ENCODE measurements around the gene LPP. TPM values are rescaled to one million over a fixed set of nuclear protein-coding genes. Genes with fewer than 3 reads are reported as not detected.
"Not testable (repeated sequence)": the region's sequence is repeated elsewhere in the genome, so short reads cannot be mapped to it uniquely, and the experiment has no call there.

The LPP gene
- polyA plus RNA-seq, 1 donor (not counting 4 experiments of a cell fraction or from before 2014, with no cell fraction given), result 16.0 TPM

GRCh38 chr3:188701485-188701969 lies 547.6 kb downstream of the LPP start:
- Histone ChIP-seq H3K9me3 (ENCODE audit: control insufficient read depth, low read depth, low read length) (no peaks in the 10 kb centered on the region), H3K79me2 (ENCODE audit: control insufficient read depth, insufficient read depth, low read length) (no peaks in the 10 kb centered on the region), H3K4me2 (ENCODE audit: control insufficient read depth, extremely low read depth, insufficient read depth, low read depth, low read length) (no peak overlapping the region), H3K9ac (ENCODE audit: control insufficient read depth, extremely low read depth, insufficient read depth, low read length) (no peak overlapping the region), H3K4me3 (ENCODE audit: control insufficient read depth in 2 of 3, extremely low read depth in 1 of 3, insufficient read depth in 2 of 3, low read depth in 1 of 3, low read length in 3 of 3) (no peak overlapping the region), H2AFZ (ENCODE audit: control insufficient read depth, low read length) (no peak overlapping the region), H3K27ac (ENCODE audit: control insufficient read depth, insufficient read depth, low read length) (no peak overlapping the region), H3K4me1 (ENCODE audit: control insufficient read depth, extremely low read depth, insufficient read depth, low read length) (no peaks in the 10 kb centered on the region), H4K20me1 (ENCODE audit: control insufficient read depth, extremely low read depth, insufficient read depth, low read length) (no peaks in the 10 kb centered on the region), H3K9me1 (ENCODE audit: control insufficient read depth, extremely low read depth, insufficient read depth, low read length) (no peaks in the 10 kb centered on the region), H3K27me3 (ENCODE audit: control insufficient read depth, extremely low read depth, insufficient read depth, low read length) (no peaks in the 10 kb centered on the region), H3K36me3 (ENCODE audit: control insufficient read depth in 2 of 2, extremely low read depth in 1 of 2, insufficient read depth in 2 of 2, low read length in 2 of 2) (no peaks in the 10 kb centered on the region)
- FAIRE-seq (no peak), DNase-seq (ENCODE audit: low read depth, low spot score) (no peak)
- dilution Hi-C loops (cut with MboI; ENCODE audit: extremely low pct_ligation_motif_present, low sequenced_read_pairs), result no loop called here
- TF ChIP-seq EZH2 (IDR thresholded peaks at IDR 0.05; ENCODE audit: low read length), result no peak
- TF ChIP-seq CTCF (optimal IDR thresholded peaks at IDR 0.05 in 1 of 3, IDR thresholded peaks at IDR 0.05 in 1 of 3, conservative IDR thresholded peaks at IDR 0.05 in 1 of 3; ENCODE audit: extremely low read depth in 1 of 3, insufficient read depth in 2 of 3, low read length in 3 of 3), result no peak

GRCh38 chr3:188702028-188702427 lies 548.1 kb downstream of the LPP start:
- H3K9ac ChIP-seq (ENCODE audit: control insufficient read depth, extremely low read depth, insufficient read depth, low read length); H3K9me3 ChIP-seq (ENCODE audit: control insufficient read depth, low read depth, low read length); H3K36me3 ChIP-seq (ENCODE audit: control insufficient read depth in 2 of 2, extremely low read depth in 1 of 2, insufficient read depth in 2 of 2, low read length in 2 of 2); H3K4me1 ChIP-seq (ENCODE audit: control insufficient read depth, extremely low read depth, insufficient read depth, low read length); H4K20me1 ChIP-seq (ENCODE audit: control insufficient read depth, extremely low read depth, insufficient read depth, low read length); H3K27me3 ChIP-seq (ENCODE audit: control insufficient read depth, extremely low read depth, insufficient read depth, low read length); H3K4me3 ChIP-seq (ENCODE audit: control insufficient read depth in 2 of 3, extremely low read depth in 1 of 3, insufficient read depth in 2 of 3, low read depth in 1 of 3, low read length in 3 of 3); DNase-seq (ENCODE audit: low read depth, low spot score); H2AFZ ChIP-seq (ENCODE audit: control insufficient read depth, low read length); H3K4me2 ChIP-seq (ENCODE audit: control insufficient read depth, extremely low read depth, insufficient read depth, low read depth, low read length); FAIRE-seq; H3K9me1 ChIP-seq (ENCODE audit: control insufficient read depth, extremely low read depth, insufficient read depth, low read length); H3K79me2 ChIP-seq (ENCODE audit: control insufficient read depth, insufficient read depth, low read length); dilution Hi-C loops (cut with MboI; ENCODE audit: extremely low pct_ligation_motif_present, low sequenced_read_pairs); H3K27ac ChIP-seq (ENCODE audit: control insufficient read depth, insufficient read depth, low read length): not testable (repeated sequence)

GRCh38 chr3:188706176-188706575 lies 552.2 kb downstream of the LPP start:
- TF ChIP-seq EZH2 (IDR thresholded peaks at IDR 0.05; ENCODE audit: low read length) (no peak), CTCF (optimal IDR thresholded peaks at IDR 0.05 in 1 of 3, IDR thresholded peaks at IDR 0.05 in 1 of 3, conservative IDR thresholded peaks at IDR 0.05 in 1 of 3; ENCODE audit: extremely low read depth in 1 of 3, insufficient read depth in 2 of 3, low read length in 3 of 3) (no peak)
- Histone ChIP-seq H3K27me3 (ENCODE audit: control insufficient read depth, extremely low read depth, insufficient read depth, low read length) (no peaks in the 10 kb centered on the region), H4K20me1 (ENCODE audit: control insufficient read depth, extremely low read depth, insufficient read depth, low read length) (no peaks in the 10 kb centered on the region), H3K79me2 (ENCODE audit: control insufficient read depth, insufficient read depth, low read length) (no peaks in the 10 kb centered on the region), H3K4me3 (ENCODE audit: control insufficient read depth in 2 of 3, extremely low read depth in 1 of 3, insufficient read depth in 2 of 3, low read depth in 1 of 3, low read length in 3 of 3) (no peak overlapping the region), H3K9me1 (ENCODE audit: control insufficient read depth, extremely low read depth, insufficient read depth, low read length) (no peaks in the 10 kb centered on the region), H3K9ac (ENCODE audit: control insufficient read depth, extremely low read depth, insufficient read depth, low read length) (no peak overlapping the region), H3K36me3 (ENCODE audit: control insufficient read depth in 2 of 2, extremely low read depth in 1 of 2, insufficient read depth in 2 of 2, low read length in 2 of 2) (no peaks in the 10 kb centered on the region), H3K4me1 (ENCODE audit: control insufficient read depth, extremely low read depth, insufficient read depth, low read length) (no peaks in the 10 kb centered on the region), H3K4me2 (ENCODE audit: control insufficient read depth, extremely low read depth, insufficient read depth, low read depth, low read length) (no peak overlapping the region), H3K9me3 (ENCODE audit: control insufficient read depth, low read depth, low read length) (no peaks in the 10 kb centered on the region), H2AFZ (ENCODE audit: control insufficient read depth, low read length) (no peak overlapping the region), H3K27ac (ENCODE audit: control insufficient read depth, insufficient read depth, low read length) (no peak overlapping the region)
- DNase-seq (ENCODE audit: low read depth, low spot score), result no peak
- dilution Hi-C loops (cut with MboI; ENCODE audit: extremely low pct_ligation_motif_present, low sequenced_read_pairs), result no loop called here
- no peak for FAIRE-seq

All from keratinocyte (primary cell).